Stomach (tissue), 4 donors: Measurements from ENCODE around the gene KIRREL3.

Source experiments
- CTCF ChIP-seq, 7 experiments: fragments of 450-650 bp in 4 of 7; fragments of 200-600 bp in 3 of 7; sonication (generic) in 3 of 7; IDR thresholded peaks; one replicate each; pipeline ENCODE4 v1.5.1; 2016 to 2019; ENCODE audit warnings: antibody characterized with exemption in 7 of 7, control low read depth in 2 of 7, mild to moderate bottlenecking in 1 of 7
- EP300 ChIP-seq: sonication (generic); formaldehyde crosslinking; IDR thresholded peaks from one replicate; pipeline ENCODE4 v1.6.1; 2017; ENCODE audit warnings: antibody characterized with exemption
- POLR2AphosphoS5 ChIP-seq, 3 donors: sonication (generic); formaldehyde crosslinking; IDR thresholded peaks; one replicate each; pipeline ENCODE4 v1.6.1; 2016; ENCODE audit warnings: antibody characterized with exemption in 3 of 3

GRCh38 chr11:126938718-126939117 lies 61.9 kb downstream of the KIRREL3 start:
- TF ChIP-seq CTCF (IDR thresholded peaks at IDR 0.05) (no peak), EP300 (no peak), POLR2AphosphoS5 (IDR thresholded peaks at IDR 0.05) (no peak)
